GM23248 (cell line): Measurements from ENCODE around the gene SCRN2. TPM values are rescaled to one million over a fixed set of nuclear protein-coding genes. Genes with fewer than 3 reads are reported as not detected.

ENCODE experiments used
- DNase-seq: peaks from one replicate; pipeline ENCODE4 v3.0.0-alpha.2; 2015
- H2AFZ ChIP-seq: fragments of 200-600 bp; sonication (generic); 2 replicates; pipeline ENCODE4 v1.6.1; 2016; ENCODE audit warnings: antibody characterized with exemption
- H3F3A ChIP-seq: fragments of 200-600 bp; sonication (generic); 2 replicates; pipeline ENCODE4 v1.6.1; 2016; ENCODE audit warnings: mild to moderate bottlenecking, antibody characterized with exemption, mixed run types; ENCODE audit not compliant: insufficient read depth
- H3K27ac ChIP-seq: fragments of 200-600 bp; sonication (generic); 2 replicates; pipeline ENCODE4 v1.5.1; 2016; ENCODE audit warnings: mild to moderate bottlenecking
- H3K27me3 ChIP-seq: fragments of 200-600 bp; sonication (generic); replicated peaks from 2 replicates; pipeline ENCODE4 v1.6.1; 2016; ENCODE audit warnings: mild to moderate bottlenecking; ENCODE audit not compliant: insufficient read depth
- H3K36me3 ChIP-seq: fragments of 200-600 bp; sonication (generic); 2 replicates; pipeline ENCODE4 v1.6.1; 2016; ENCODE audit warnings: low read depth, mild to moderate bottlenecking
- H3K4me1 ChIP-seq: fragments of 200-600 bp; sonication (generic); 2 replicates; pipeline ENCODE4 v1.6.1; 2016; ENCODE audit warnings: mild to moderate bottlenecking; ENCODE audit not compliant: insufficient read depth
- H3K4me2 ChIP-seq: fragments of 200-600 bp; sonication (generic); one replicate; pipeline ENCODE4 v1.6.1; 2016; ENCODE audit warnings: mild to moderate bottlenecking; ENCODE audit not compliant: unreplicated experiment
- H3K4me3 ChIP-seq: fragments of 200-600 bp; sonication (generic); 2 replicates; pipeline ENCODE4 v1.5.1; 2016; ENCODE audit warnings: mild to moderate bottlenecking
- H3K79me2 ChIP-seq: fragments of 200-600 bp; sonication (generic); 2 replicates; pipeline ENCODE4 v1.6.1; 2016; ENCODE audit warnings: mild to moderate bottlenecking; ENCODE audit not compliant: insufficient read depth
- H3K9ac ChIP-seq: fragments of 200-600 bp; sonication (generic); 2 replicates; pipeline ENCODE4 v1.6.1; 2016; ENCODE audit warnings: mild to moderate bottlenecking
- H3K9me2 ChIP-seq: fragments of 200-600 bp; sonication (generic); 2 replicates; pipeline ENCODE4 v1.6.1; 2016; ENCODE audit warnings: mixed run types, mild to moderate bottlenecking, moderate library complexity; ENCODE audit not compliant: insufficient read depth
- H3K9me3 ChIP-seq: fragments of 200-600 bp; sonication (generic); one replicate; pipeline ENCODE4 v1.6.1; 2017; ENCODE audit warnings: low read depth
- H4K20me1 ChIP-seq: fragments of 200-600 bp; sonication (generic); 2 replicates; pipeline ENCODE4 v1.6.0; 2016; ENCODE audit not compliant: insufficient read depth
- EZH2 ChIP-seq: fragments of 200-600 bp; sonication (generic); IDR thresholded peaks from 2 replicates; pipeline ENCODE4 v1.6.1; 2018; ENCODE audit warnings: antibody characterized with exemption, mild to moderate bottlenecking; ENCODE audit not compliant: insufficient read depth, poor library complexity, severe bottlenecking
- EZH2phosphoT487 ChIP-seq: fragments of 200-600 bp; sonication (generic); IDR thresholded peaks from 2 replicates; pipeline ENCODE4 v1.6.1; 2018; ENCODE audit warnings: antibody characterized with exemption, moderate library complexity, mild to moderate bottlenecking, low read depth; ENCODE audit not compliant: insufficient read depth
- WGBS, 2 experiments: methylation state at CpG; one replicate each; pipeline ENCODE4 v1.1.6; 2015 to 2017; ENCODE audit warnings: low lambda C conversion rate in 2 of 2, low coverage in 1 of 2; ENCODE audit errors: missing lambda C conversion rate in 2 of 2; 5-methylcytosine and 5-hydroxymethylcytosine counted together
- in situ Hi-C: fragments of 300-500 bp; cut with MboI; formaldehyde crosslinking; loops from 2 replicates; pipeline ENCODE4 v1.15.0; 2020
- polyA plus RNA-seq: library from polyadenylated mRNA; unstranded; fragments of >200 nt; fragmentation: Nextera tagmentation; extraction: Ambion mirVana; gene quantifications from 2 replicates; pipeline ENCODE4 v1.2.1, GENCODE V29; 2016
- total RNA-seq: library from RNA; depleted of rRNA; stranded (reverse); fragments of >200 nt; shearing (Covaris generic); gene quantifications from 2 replicates; pipeline ENCODE4 v1.2.3, GENCODE V29; 2014

Gene SCRN2
- total and polyA plus RNA-seq, 2 experiments from 2014 or later: 39.5 to 41.2 TPM

- Histone ChIP-seq H3K9me3 (no peaks in the 10 kb centered on the region), H3K27ac (no peak overlapping the region), H3K9ac (no peak overlapping the region), H3K4me2 (no peak overlapping the region), H3K4me1 (peaks cover 4% of the 10 kb centered on the region; the same call in 1 of the 2 replicates), H3K27me3 (peaks cover 39% of the 10 kb centered on the region), H3K79me2 (no peaks in the 10 kb centered on the region), H2AFZ (no peak overlapping the region), H4K20me1 (no peaks in the 10 kb centered on the region), H3K4me3 (no peak overlapping the region), H3K9me2 (no peaks in the 10 kb centered on the region), H3F3A (no peaks in the 10 kb centered on the region), H3K36me3 (no peaks in the 10 kb centered on the region)
- 34 to 36% methylated on average over 5 of the region's 5 CpGs for WGBS, 2 experiments
- TF ChIP-seq EZH2 (no peak), EZH2phosphoT487 (no peak)
- DNase-seq: no peak
- in situ Hi-C loops: no loop called here
These were observed 12.5 kb upstream of the SCRN2 start for GRCh38 chr17:47853616-47854015.

- Histone ChIP-seq H3K4me3 (no peak overlapping the region), H3K27ac (no peak overlapping the region), H3K4me1 (peaks cover 4% of the 10 kb centered on the region; the same call in 1 of the 2 replicates), H3K36me3 (no peaks in the 10 kb centered on the region), H3K9ac (no peak overlapping the region), H3F3A (no peaks in the 10 kb centered on the region), H3K9me2 (no peaks in the 10 kb centered on the region), H3K9me3 (no peaks in the 10 kb centered on the region), H2AFZ (no peak overlapping the region), H3K27me3 (peaks cover 39% of the 10 kb centered on the region), H3K79me2 (no peaks in the 10 kb centered on the region), H4K20me1 (no peaks in the 10 kb centered on the region), H3K4me2 (no peak overlapping the region)
- peak; percentile 37 for DNase-seq
- TF ChIP-seq EZH2 (peak; percentile 66), EZH2phosphoT487 (no peak)
- in situ Hi-C loops: no loop called here
- 31 to 36% methylated on average over 30 to 32 of the region's 32 CpGs for WGBS, 2 experiments
These were observed 11.3 kb upstream of the SCRN2 start for GRCh38 chr17:47852113-47852949.

- Histone ChIP-seq H2AFZ (no peak overlapping the region), H3K79me2 (no peaks in the 10 kb centered on the region), H3K27me3 (peaks cover 45% of the 10 kb centered on the region), H3K27ac (no peak overlapping the region), H3K9me3 (no peaks in the 10 kb centered on the region), H3K4me3 (no peak overlapping the region), H3K9me2 (no peaks in the 10 kb centered on the region), H3F3A (no peaks in the 10 kb centered on the region), H4K20me1 (no peaks in the 10 kb centered on the region), H3K4me1 (peaks cover 4% of the 10 kb centered on the region; the same call in 1 of the 2 replicates), H3K36me3 (no peaks in the 10 kb centered on the region), H3K4me2 (no peak overlapping the region), H3K9ac (no peak overlapping the region)
- WGBS, 2 experiments: 32 to 36% methylated on average over 9 to 11 of the region's 11 CpGs
- in situ Hi-C loops: no loop called here
- no peak for DNase-seq
- TF ChIP-seq EZH2 (no peak), EZH2phosphoT487 (no peak)
These were observed 10.7 kb upstream of the SCRN2 start for GRCh38 chr17:47851764-47852112.

- H3K27me3 ChIP-seq: peaks cover 52% of the 10 kb centered on the region
- H3K4me2 ChIP-seq: peak within 1 kb of the TSS; percentile 39
- TF ChIP-seq EZH2 (no peak), EZH2phosphoT487 (no peak)
- H3F3A ChIP-seq: no peaks in the 10 kb centered on the region
- in situ Hi-C loops: no loop called here
- 14 to 16% methylated on average over 45 to 59 of the region's 71 CpGs for WGBS, 2 experiments
- H3K9me2 ChIP-seq: no peaks in the 10 kb centered on the region
- H3K4me1 ChIP-seq: peaks cover 4% of the 10 kb centered on the region; the same call in 1 of the 2 replicates
- no peak within 1 kb of the TSS for H3K9ac ChIP-seq
- H4K20me1 ChIP-seq: no peaks in the 10 kb centered on the region
- no peak within 1 kb of the TSS for H3K27ac ChIP-seq
- peak within 1 kb of the TSS; percentile 78 for H2AFZ ChIP-seq
- peak within 1 kb of the TSS; percentile 57 for H3K4me3 ChIP-seq
- no peaks in the 10 kb centered on the region for H3K79me2 ChIP-seq
- no peaks in the 10 kb centered on the region for H3K9me3 ChIP-seq
- no peaks in the 10 kb centered on the region for H3K36me3 ChIP-seq
- DNase-seq: peak; percentile 89
These were observed 9.9 kb upstream of the SCRN2 start, which contains the start of gene SP6 for GRCh38 chr17:47850692-47851573. TSS of gene SP6 (minus strand) at chr17:47851163. CDS start at chr17:47848429, 2,734 bp downstream.
